Brain microvascular endothelial cell (primary cell): ENCODE results near the gene AGBL4.
A peak's percentile ranks its signal among the peaks of the same experiment; 100 is the strongest.

Experiments used
- DNase-seq: peaks from one replicate; pipeline ENCODE4 v3.0.0-alpha.2; 2020
- H3K27ac ChIP-seq: fragments of 250-450 bp; sonication (Bioruptor Pico); 2 replicates; pipeline ENCODE4 v1.5.1; 2020; ENCODE audit warnings: mild to moderate bottlenecking, moderate library complexity
- H3K27me3 ChIP-seq: fragments of 250-450 bp; sonication (Bioruptor Pico); replicated peaks from 2 replicates; pipeline ENCODE4 v1.5.1; 2020; ENCODE audit warnings: mild to moderate bottlenecking
- H3K36me3 ChIP-seq: fragments of 250-450 bp; sonication (Bioruptor Pico); replicated peaks from 2 replicates; pipeline ENCODE4 v1.5.1; 2020; ENCODE audit warnings: mild to moderate bottlenecking
- H3K4me3 ChIP-seq: 2 replicates; pipeline ENCODE4 v1.5.1; 2011; ENCODE audit warnings: low read depth, mild to moderate bottlenecking, control low read depth, low read length, moderate library complexity
- in situ Hi-C: cut with HindIII; loops from 2 replicates; pipeline ENCODE4 v1.10.0; 2017; ENCODE audit warnings: low sequenced_read_pairs, low pct_ligation_motif_present
- TF ChIP-seq, protein P1 (sequence below): IDR thresholded peaks from 2 replicates; pipeline ENCODE4 v1.5.1; 2011; ENCODE audit warnings: low read depth, mild to moderate bottlenecking, moderate library complexity, low read length, control low read depth, inconsistent platforms; ENCODE audit errors: missing control alignments

Gene AGBL4

GRCh38 chr1:48853006-48853405 is 1170.7 kb downstream of the AGBL4 start:
- H3K36me3 ChIP-seq = no peaks in the 10 kb centered on the region
- H3K27me3 ChIP-seq = no peaks in the 10 kb centered on the region
- DNase-seq = peak; percentile 34
- H3K4me3 ChIP-seq = no peak overlapping the region
- H3K27ac ChIP-seq = no peak overlapping the region
- in situ Hi-C loops = no loop called here
- TF ChIP-seq, protein P1, sequence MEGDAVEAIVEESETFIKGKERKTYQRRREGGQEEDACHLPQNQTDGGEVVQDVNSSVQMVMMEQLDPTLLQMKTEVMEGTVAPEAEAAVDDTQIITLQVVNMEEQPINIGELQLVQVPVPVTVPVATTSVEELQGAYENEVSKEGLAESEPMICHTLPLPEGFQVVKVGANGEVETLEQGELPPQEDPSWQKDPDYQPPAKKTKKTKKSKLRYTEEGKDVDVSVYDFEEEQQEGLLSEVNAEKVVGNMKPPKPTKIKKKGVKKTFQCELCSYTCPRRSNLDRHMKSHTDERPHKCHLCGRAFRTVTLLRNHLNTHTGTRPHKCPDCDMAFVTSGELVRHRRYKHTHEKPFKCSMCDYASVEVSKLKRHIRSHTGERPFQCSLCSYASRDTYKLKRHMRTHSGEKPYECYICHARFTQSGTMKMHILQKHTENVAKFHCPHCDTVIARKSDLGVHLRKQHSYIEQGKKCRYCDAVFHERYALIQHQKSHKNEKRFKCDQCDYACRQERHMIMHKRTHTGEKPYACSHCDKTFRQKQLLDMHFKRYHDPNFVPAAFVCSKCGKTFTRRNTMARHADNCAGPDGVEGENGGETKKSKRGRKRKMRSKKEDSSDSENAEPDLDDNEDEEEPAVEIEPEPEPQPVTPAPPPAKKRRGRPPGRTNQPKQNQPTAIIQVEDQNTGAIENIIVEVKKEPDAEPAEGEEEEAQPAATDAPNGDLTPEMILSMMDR = no peak

- Histone ChIP-seq H3K27ac (no peak overlapping the region), H3K27me3 (no peaks in the 10 kb centered on the region), H3K4me3 (no peak overlapping the region), H3K36me3 (no peaks in the 10 kb centered on the region)
- DNase-seq = no peak
- in situ Hi-C loops = no loop called here
- TF ChIP-seq, protein P1 = no peak
These were observed 1172.1 kb downstream of the AGBL4 start for GRCh38 chr1:48851638-48852037.

DNA sequence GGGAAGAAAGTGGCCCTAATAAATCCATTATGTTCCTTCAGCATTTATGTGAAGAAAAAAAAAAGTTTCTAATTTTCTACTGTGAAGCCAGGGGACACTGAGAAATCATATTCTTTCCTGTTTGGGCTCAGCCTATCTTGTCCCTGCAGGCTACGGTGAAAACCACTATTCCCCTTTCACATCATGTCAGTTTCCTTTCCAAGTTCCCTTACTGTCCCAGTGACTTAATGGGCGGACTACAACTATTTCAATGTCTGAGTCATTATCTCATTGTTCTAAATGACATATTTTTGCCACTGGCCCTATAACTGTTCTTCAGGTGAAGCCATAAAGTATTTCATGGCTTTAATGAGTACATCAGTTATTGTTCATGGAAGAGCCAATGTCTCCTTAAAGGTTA is 1175.7 kb downstream of the AGBL4 start:
- H3K36me3 ChIP-seq = no peaks in the 10 kb centered on the region
- in situ Hi-C loops = no loop called here
- H3K4me3 ChIP-seq = no peak overlapping the region
- TF ChIP-seq, protein P1 = no peak
- no peak overlapping the region for H3K27ac ChIP-seq
- no peaks in the 10 kb centered on the region for H3K27me3 ChIP-seq
- DNase-seq = no peak

DNA sequence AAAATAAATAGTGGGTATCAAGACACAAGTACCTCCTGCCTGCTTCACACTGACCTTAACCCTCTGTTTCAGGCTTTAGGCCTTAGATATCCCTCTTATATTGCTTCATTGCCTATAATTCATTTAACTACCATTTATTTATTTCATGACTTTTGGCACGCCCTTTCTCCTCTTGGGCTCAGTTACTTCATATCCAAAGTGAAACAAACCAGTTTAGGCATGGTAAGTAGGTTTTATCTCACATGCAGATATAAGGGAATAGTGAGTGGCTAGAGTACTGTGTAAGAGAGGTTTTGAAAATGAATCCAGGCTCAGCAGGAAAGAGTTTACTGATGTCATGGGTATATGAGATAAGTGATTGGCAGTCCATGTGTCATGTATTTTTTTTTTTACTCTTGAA is 1177.3 kb downstream of the AGBL4 start:
- H3K4me3 ChIP-seq = no peak overlapping the region
- TF ChIP-seq, protein P1 = no peak
- no peaks in the 10 kb centered on the region for H3K36me3 ChIP-seq
- H3K27ac ChIP-seq = no peak overlapping the region
- H3K27me3 ChIP-seq = no peaks in the 10 kb centered on the region
- in situ Hi-C loops = no loop called here
- DNase-seq = no peak

DNA sequence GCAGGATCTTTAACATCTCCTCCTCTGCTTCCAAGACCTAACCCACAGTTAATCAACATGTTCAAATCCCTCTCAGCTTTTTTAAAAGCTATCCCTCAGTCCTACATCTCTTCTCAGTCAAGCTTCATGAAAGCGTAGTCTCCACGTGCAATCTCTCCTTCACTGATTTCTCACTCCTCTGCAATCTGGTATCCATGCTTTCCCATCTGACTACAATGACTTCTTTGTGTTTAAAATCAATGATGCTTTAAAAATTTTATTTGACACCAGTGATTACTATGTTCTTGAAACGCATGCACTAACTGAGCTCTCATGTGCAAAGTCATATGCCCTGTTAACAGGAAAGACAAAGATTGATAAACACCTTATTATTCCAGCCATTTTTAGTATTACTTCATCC is 1179.6 kb downstream of the AGBL4 start:
- Histone ChIP-seq H3K36me3 (no peaks in the 10 kb centered on the region), H3K4me3 (no peak overlapping the region), H3K27me3 (no peaks in the 10 kb centered on the region), H3K27ac (no peak overlapping the region)
- in situ Hi-C loops = no loop called here
- DNase-seq = no peak
- TF ChIP-seq, protein P1 = no peak

DNA sequence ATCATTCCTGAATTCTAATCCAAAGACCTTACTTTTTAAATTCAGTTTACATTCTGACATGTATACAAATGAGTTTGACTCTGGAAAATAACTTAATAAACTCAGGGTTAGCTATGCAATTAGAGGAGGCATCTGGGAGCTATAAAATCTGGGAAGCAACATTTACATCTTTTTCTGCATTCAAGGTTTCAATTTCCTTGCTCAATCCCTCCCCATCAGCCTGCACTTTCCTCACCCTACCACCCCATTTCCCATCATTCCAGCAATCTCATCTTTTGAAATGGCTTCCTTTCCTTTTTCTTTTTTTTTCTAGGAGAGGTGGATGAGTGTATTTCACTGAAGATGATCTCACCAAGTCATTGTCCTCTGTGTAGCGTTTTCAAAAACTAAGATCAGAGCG is 1181.8 kb downstream of the AGBL4 start:
- TF ChIP-seq, protein P1 = no peak
- Histone ChIP-seq H3K27ac (no peak overlapping the region), H3K4me3 (no peak overlapping the region), H3K36me3 (no peaks in the 10 kb centered on the region), H3K27me3 (no peaks in the 10 kb centered on the region)
- DNase-seq = no peak
- in situ Hi-C loops = no loop called here
